K562 (cell line): ENCODE data around the gene KLHL6. TPM values are rescaled to one million over a fixed set of nuclear protein-coding genes. Genes with fewer than 3 reads are reported as not detected.
A peak's percentile ranks its signal among the peaks of the same experiment; 100 is the strongest.

Source experiments
- ARID1B ChIP-seq: fragments of 450-650 bp; IDR thresholded peaks from 2 replicates; pipeline ENCODE4 v1.6.1; 2016; ENCODE audit warnings: antibody characterized with exemption, mild to moderate bottlenecking, inconsistent platforms
- E4F1 ChIP-seq: fragments of 250-450 bp; sonication (Bioruptor Pico); IDR thresholded peaks from 2 replicates; pipeline ENCODE4 v1.5.0; 2021; ENCODE audit warnings: mild to moderate bottlenecking, borderline replicate concordance
- FOSL1 ChIP-seq: fragments of 200-800 bp; sonication (Bioruptor generic); conservative IDR thresholded peaks from 2 replicates; pipeline ENCODE4 v1.6.1; 2016; ENCODE audit warnings: missing genetic modification characterization, missing compliant biosample characterization
- GABPB1 ChIP-seq: sonication (generic); formaldehyde crosslinking; IDR thresholded peaks from 2 replicates; pipeline ENCODE4 v1.8.0; 2022; ENCODE audit warnings: mild to moderate bottlenecking, missing genetic modification reagents
- HDAC1 ChIP-seq, 2 experiments: fragments of 450-650 bp; IDR thresholded peaks; 2 replicates each; pipeline ENCODE4 v1.6.1; 2016 to 2017; ENCODE audit warnings: inconsistent platforms in 1 of 2, mild to moderate bottlenecking in 1 of 2, moderate library complexity in 1 of 2
- MCM3 ChIP-seq: fragments of 450-650 bp; IDR thresholded peaks from 2 replicates; pipeline ENCODE4 v1.6.1; 2016
- MTA3 ChIP-seq: fragments of 450-650 bp; formaldehyde crosslinking; IDR thresholded peaks from 2 replicates; pipeline ENCODE4 v1.6.1; 2017; ENCODE audit warnings: mild to moderate bottlenecking, borderline replicate concordance
- MXI1 ChIP-seq: IDR thresholded peaks from 2 replicates; pipeline ENCODE4 v1.6.1; 2011; ENCODE audit warnings: low read depth, mild to moderate bottlenecking, improper control_type of control experiment, low read length
- MYC ChIP-seq, 2 experiments: fragments of 250-450 bp in 1 of 2; sonication (Bioruptor Pico) in 1 of 2; IDR thresholded peaks; 2 replicates each; pipeline versions ENCODE4 v1.5.1 to v1.6.1; 2012 to 2021; ENCODE audit warnings: low read depth in 2 of 2, borderline replicate concordance in 1 of 2, improper control_type of control experiment in 1 of 2, low read length in 1 of 2, mild to moderate bottlenecking in 1 of 2, moderate library complexity in 1 of 2
- NFIC ChIP-seq: fragments of 450-650 bp; IDR thresholded peaks from 2 replicates; pipeline ENCODE4 v1.6.1; 2017; ENCODE audit warnings: mild to moderate bottlenecking, inconsistent platforms
- NONO ChIP-seq, 2 experiments: fragments of 200-400 bp in 1 of 2; fragments of 450-650 bp in 1 of 2; formaldehyde crosslinking in 1 of 2; IDR thresholded peaks; 2 replicates each; pipeline ENCODE4 v1.6.1; 2017; ENCODE audit warnings: low read depth in 2 of 2, mild to moderate bottlenecking in 2 of 2, moderate library complexity in 2 of 2, low read length in 1 of 2
- NUFIP1 ChIP-seq: fragments of 450-650 bp; IDR thresholded peaks from 2 replicates; pipeline ENCODE4 v1.6.1; 2018; ENCODE audit not compliant: partially characterized antibody
- PHF20 ChIP-seq: fragments of 450-650 bp; IDR thresholded peaks from 2 replicates; pipeline ENCODE4 v1.6.1; 2018; ENCODE audit not compliant: partially characterized antibody
- PRMT5 ChIP-seq: sonication (generic); formaldehyde crosslinking; IDR thresholded peaks from 2 replicates; pipeline ENCODE4 v1.5.0; 2020; ENCODE audit warnings: missing genetic modification reagents
- PTTG1 ChIP-seq: fragments of 450-650 bp; IDR thresholded peaks from 2 replicates; pipeline ENCODE4 v1.6.1; 2016; ENCODE audit warnings: low read depth, mild to moderate bottlenecking, missing genetic modification characterization, missing compliant biosample characterization
- RHOXF2B ChIP-seq: fragments of 250-450 bp; sonication (Bioruptor Pico); conservative IDR thresholded peaks from 2 replicates; pipeline ENCODE4 v1.5.1; 2021
- SIRT6 ChIP-seq: IDR thresholded peaks from one replicate; pipeline ENCODE4 v1.6.1; 2012; ENCODE audit warnings: low read depth, mild to moderate bottlenecking, control low read depth, inconsistent platforms, low read length, moderate library complexity
- SMARCA5 ChIP-seq: fragments of 450-650 bp; IDR thresholded peaks from 2 replicates; pipeline ENCODE4 v1.6.1; 2016
- SP1 ChIP-seq: sonication (generic); formaldehyde crosslinking; IDR thresholded peaks from 2 replicates; pipeline ENCODE4 v1.8.1; 2022; ENCODE audit warnings: mild to moderate bottlenecking, missing genetic modification reagents
- SPI1 ChIP-seq: IDR thresholded peaks from 2 replicates; pipeline ENCODE4 v1.6.1; 2011; ENCODE audit warnings: low read depth, low read length, control low read depth, borderline replicate concordance
- TEAD4 ChIP-seq, 2 experiments: sonication (generic) in 1 of 2; formaldehyde crosslinking in 1 of 2; IDR thresholded peaks; 2 replicates each; pipeline versions ENCODE4 v1.6.1 to v1.8.0; 2012 to 2022; ENCODE audit warnings: borderline replicate concordance in 1 of 2, inconsistent platforms in 1 of 2, low read length in 1 of 2, mild to moderate bottlenecking in 1 of 2, missing genetic modification reagents in 1 of 2
- TSC22D4 ChIP-seq: fragments of 450-650 bp; IDR thresholded peaks from 2 replicates; pipeline ENCODE4 v1.6.1; 2016; ENCODE audit warnings: missing genetic modification characterization, missing biosample characterization, control low read depth
- XRCC4 ChIP-seq: IDR thresholded peaks from one replicate; pipeline ENCODE4 v1.6.1; 2011; ENCODE audit not compliant: insufficient read depth, insufficient read length; ENCODE audit errors: extremely low read depth
- ZFPM2 ChIP-seq: fragments of 250-450 bp; sonication (Bioruptor Pico); IDR thresholded peaks from 2 replicates; pipeline ENCODE4 v1.5.1; 2022; ENCODE audit warnings: mild to moderate bottlenecking
- ZNF24 ChIP-seq: fragments of 450-650 bp; IDR thresholded peaks from 2 replicates; pipeline ENCODE4 v1.6.1; 2016
- ZNF583 ChIP-seq: fragments of 250-450 bp; sonication (Bioruptor Pico); IDR thresholded peaks from 2 replicates; pipeline ENCODE4 v1.4.0; 2020
- polyA plus RNA-seq, 8 experiments: library from polyadenylated mRNA; depleted of rRNA in 4 of 8; stranded (reverse) in 5 of 8; unstranded in 3 of 8; fragments of >200 nt; fragmentation: Nextera tagmentation in 2 of 8; fragmentation: Illumina TruSeq in 1 of 8; extraction: Ambion mirVana in 2 of 8; extraction: Trizol in 1 of 8; gene quantifications; 2 replicates each; pipeline versions ENCODE4 v1.2.1 to v1.2.3, GENCODE V29; 2011 to 2014; ENCODE audit warnings: inconsistent platforms in 1 of 8, missing spikeins in 1 of 8
- total RNA-seq, 7 experiments: library from RNA; depleted of rRNA in 6 of 7; stranded (reverse); fragments of >200 nt in 6 of 7; fragmentation: Illumina TruSeq in 2 of 7; extraction: Trizol in 2 of 7; gene quantifications; 2 replicates each; pipeline versions ENCODE4 v1.2.1 to v1.2.3, GENCODE V29; 2011 to 2021; ENCODE audit warnings: low replicate concordance in 1 of 7
- TF ChIP-seq, protein P1 (sequence below): fragments of 250-450 bp; sonication (Bioruptor Pico); IDR thresholded peaks from 2 replicates; pipeline ENCODE4 v1.5.0; 2021
- TF ChIP-seq, protein P2 (sequence below), 2 experiments: fragments of 450-650 bp in 1 of 2; sonication (generic) in 1 of 2; formaldehyde crosslinking; conservative IDR thresholded peaks; 2 replicates each; pipeline versions ENCODE4 v1.4.0 to v1.8.1; 2020 to 2022; ENCODE audit warnings: mild to moderate bottlenecking in 1 of 2, missing genetic modification reagents in 1 of 2

Gene KLHL6
- total and polyA plus RNA-seq, 9 of the 15 experiments (the other 6 are each of a cell fraction or from before 2014, with no cell fraction given) = 0.18 to 2.1 (median 1.4) TPM

DNA sequence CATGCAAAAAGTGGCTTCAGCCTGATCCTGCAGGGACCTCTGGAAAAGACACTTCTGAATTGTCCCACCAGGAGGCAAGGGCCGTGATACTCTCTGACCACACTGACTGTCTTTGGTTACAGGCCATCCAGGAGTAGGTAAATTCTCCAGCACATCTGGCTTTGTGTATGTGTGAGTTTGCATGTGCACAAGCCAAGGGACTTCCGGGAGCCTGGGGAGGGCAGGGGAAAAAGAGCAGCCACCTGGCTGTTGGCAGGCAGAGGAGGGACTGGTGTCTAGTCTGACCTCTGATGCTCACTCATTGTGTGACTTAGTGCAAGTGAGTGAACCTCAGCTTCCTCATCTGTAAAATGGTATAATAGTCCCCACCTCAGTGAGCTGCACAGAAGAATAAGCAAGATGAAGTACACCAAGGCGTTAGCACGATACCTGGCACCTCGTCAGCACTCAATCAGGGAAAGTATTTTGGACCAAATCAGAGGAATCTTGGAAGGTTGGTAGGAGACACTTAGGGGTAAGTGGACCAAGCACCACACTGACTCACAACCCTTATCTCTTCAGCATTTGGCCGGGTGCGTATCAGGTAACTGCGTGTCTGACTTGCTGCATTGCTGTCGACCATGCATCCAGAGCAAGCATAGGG lies 19.1 kb downstream of the KLHL6 start (continued):
- TF ChIP-seq E4F1 (CRISPR knock-in tag) (no peak), NONO (IDR thresholded peaks at IDR 0.05; ENCODE audit: low read depth in 2 of 2, low read length in 1 of 2) (no peak), TSC22D4 (tag) (no peak), TEAD4 (IDR thresholded peaks at IDR 0.05; ENCODE audit: low read length) (peak; percentile 53; the same call in 1 of the 2 replicates), TEAD4 (CRISPR knock-in tag; IDR thresholded peaks at IDR 0.05; ENCODE audit: borderline replicate concordance) (no peak), PRMT5 (CRISPR knock-in tag) (no peak), NFIC (no peak), SMARCA5 (peak; percentile 76; the same call in 1 of the 2 replicates), SPI1 (no peak), GABPB1 (CRISPR knock-in tag) (no peak), MXI1 (no peak), SIRT6 (no peak), MYC (IDR thresholded peaks at IDR 0.05; ENCODE audit: low read depth, low read length) (peak; percentile 44), MYC (CRISPR knock-in tag; IDR thresholded peaks at IDR 0.05; ENCODE audit: borderline replicate concordance, low read depth) (no peak), ZFPM2 (no peak), NUFIP1 (no peak), ARID1B (peak; percentile 77), XRCC4 (no peak), FOSL1 (peak; percentile 88), RHOXF2B (no peak), PHF20 (no peak), ZNF24 (0 out of 2 replicates have a peak, but pooled peaks have one; percentile 23), SP1 (CRISPR knock-in tag) (no peak), MCM3 (no peak), HDAC1 (IDR thresholded peaks at IDR 0.05) (peak in 1 of 2 experiments; percentile 39; a peak in 1 of 4 replicates), MTA3 (no peak), PTTG1 (tag) (no peak), ZNF583 (no peak)
- TF ChIP-seq, protein P1, sequence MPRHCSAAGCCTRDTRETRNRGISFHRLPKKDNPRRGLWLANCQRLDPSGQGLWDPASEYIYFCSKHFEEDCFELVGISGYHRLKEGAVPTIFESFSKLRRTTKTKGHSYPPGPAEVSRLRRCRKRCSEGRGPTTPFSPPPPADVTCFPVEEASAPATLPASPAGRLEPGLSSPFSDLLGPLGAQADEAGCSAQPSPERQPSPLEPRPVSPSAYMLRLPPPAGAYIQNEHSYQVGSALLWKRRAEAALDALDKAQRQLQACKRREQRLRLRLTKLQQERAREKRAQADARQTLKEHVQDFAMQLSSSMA (CRISPR knock-in tag) = no peak
- TF ChIP-seq, protein P2, sequence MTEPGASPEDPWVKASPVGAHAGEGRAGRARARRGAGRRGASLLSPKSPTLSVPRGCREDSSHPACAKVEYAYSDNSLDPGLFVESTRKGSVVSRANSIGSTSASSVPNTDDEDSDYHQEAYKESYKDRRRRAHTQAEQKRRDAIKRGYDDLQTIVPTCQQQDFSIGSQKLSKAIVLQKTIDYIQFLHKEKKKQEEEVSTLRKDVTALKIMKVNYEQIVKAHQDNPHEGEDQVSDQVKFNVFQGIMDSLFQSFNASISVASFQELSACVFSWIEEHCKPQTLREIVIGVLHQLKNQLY (CRISPR knock-in tag; conservative IDR thresholded peaks at IDR 0.05) = no peak
